GM12878 (cell line): ENCODE measurements around the gene MAGI2. TPM values are rescaled to one million over a fixed set of nuclear protein-coding genes. Genes with fewer than 3 reads are reported as not detected.

Source experiments
- ATAC-seq: fragments of 200-7000 bp; cut with Tn5 transposase; 3 replicates; pipeline ENCODE4 v1.9.1; 2020; ENCODE audit warnings: mild to moderate bottlenecking, moderate library complexity
- BruUV-seq: library from RNA; stranded (reverse); fragments of 400-500 nt; replicated peaks from 2 replicates; lab custom pipeline; 2021; lab: Mats Ljungman, UMichigan
- CTCF ChIA-PET: fragments of 300-600 bp; sonication (Branson Sonifier 250); formaldehyde crosslinking; extraction: SDS; loops from one replicate; lab custom pipeline; 2021; ENCODE audit warnings: inconsistent platforms; lab: Yijun Ruan, JAX
- POLR2A ChIA-PET: fragments of 350-600 bp; formaldehyde crosslinking; extraction: SDS; loops from one replicate; lab custom pipeline; 2021; ENCODE audit warnings: inconsistent platforms; lab: Charles Lee
- RAD21 ChIA-PET: fragments of 300-600 bp; sonication (Branson Sonifier 250); formaldehyde crosslinking; loops from one replicate; lab custom pipeline; 2023; ENCODE audit warnings: antibody characterized with exemption; ENCODE audit not compliant: unreplicated experiment; lab: Charles Lee
- SMC1A ChIA-PET: fragments of 300-600 bp; sonication (Branson Sonifier 250); formaldehyde crosslinking; loops from one replicate; lab custom pipeline; 2023; ENCODE audit not compliant: unreplicated experiment, uncharacterized antibody; lab: Charles Lee
- DNase-seq: peaks from one replicate; pipeline ENCODE4 v3.0.0-alpha.2; 2011; ENCODE audit warnings: low read depth, low spot score
- FAIRE-seq: peaks from 3 replicates; lab custom pipeline; 2011; peaks lifted over from hg19 to GRCh38; lab: Jason Lieb, UNC
- H2AFZ ChIP-seq: 2 replicates; pipeline ENCODE4 v1.6.0; 2011; ENCODE audit warnings: low read depth, low read length, control low read depth; ENCODE audit not compliant: control insufficient read depth
- H3K27ac ChIP-seq: 2 replicates; pipeline ENCODE4 v1.5.1; 2011; ENCODE audit warnings: control low read depth; ENCODE audit not compliant: control insufficient read depth, insufficient read depth
- H3K27me3 ChIP-seq, 2 experiments: replicated peaks in 1 of 2; 2 replicates each; pipeline versions ENCODE4 v1.6.0 to v1.6.1; 2011; ENCODE audit warnings: low read length in 1 of 2; ENCODE audit not compliant: control insufficient read depth in 2 of 2, insufficient read depth in 2 of 2
- H3K36me3 ChIP-seq, 2 experiments: 2 replicates each; pipeline ENCODE4 v1.5.1; 2011; ENCODE audit warnings: low read length in 1 of 2; ENCODE audit not compliant: control insufficient read depth in 2 of 2, insufficient read depth in 2 of 2
- H3K4me1 ChIP-seq: 2 replicates; pipeline ENCODE4 v1.6.1; 2011; ENCODE audit warnings: mild to moderate bottlenecking, low read length, moderate library complexity, mixed read lengths; ENCODE audit not compliant: control insufficient read depth, insufficient read depth
- H3K4me2 ChIP-seq: 2 replicates; pipeline ENCODE4 v1.6.0; 2011; ENCODE audit warnings: control low read depth; ENCODE audit not compliant: control insufficient read depth, insufficient read depth
- H3K4me3 ChIP-seq: fragments of 200-600 bp; sonication (generic); 2 replicates; pipeline ENCODE4 v1.5.1; 2016
- H3K79me2 ChIP-seq: 2 replicates; pipeline ENCODE4 v1.6.0; 2011; ENCODE audit warnings: low read length; ENCODE audit not compliant: control insufficient read depth, insufficient read depth
- H3K9ac ChIP-seq: 2 replicates; pipeline ENCODE4 v1.8.0; 2011; ENCODE audit warnings: low read length, control low read depth, mixed read lengths; ENCODE audit not compliant: control insufficient read depth, insufficient read depth
- H3K9me3 ChIP-seq: replicated peaks from 3 replicates; pipeline ENCODE4 v1.5.1; 2011; ENCODE audit warnings: mild to moderate bottlenecking, low read length; ENCODE audit not compliant: control insufficient read depth, insufficient read depth
- H4K20me1 ChIP-seq: 2 replicates; pipeline ENCODE4 v1.6.0; 2011; ENCODE audit not compliant: control insufficient read depth, insufficient read depth
- BRCA1 ChIP-seq: IDR thresholded peaks from 2 replicates; pipeline ENCODE4 v1.6.1; 2011; ENCODE audit warnings: low read depth, low read length, improper control_type of control experiment
- IRF3 ChIP-seq: fragments of 450-650 bp; IDR thresholded peaks from 2 replicates; pipeline ENCODE4 v1.6.1; 2014; ENCODE audit warnings: mild to moderate bottlenecking
- NKRF ChIP-seq: fragments of 450-650 bp; conservative IDR thresholded peaks from 2 replicates; pipeline ENCODE4 v1.6.1; 2017; ENCODE audit warnings: mild to moderate bottlenecking, moderate library complexity
- PML ChIP-seq: IDR thresholded peaks from 2 replicates; pipeline ENCODE4 v1.6.1; 2012; ENCODE audit warnings: low read length, inconsistent platforms
- RELB ChIP-seq: fragments of 450-650 bp; IDR thresholded peaks from 2 replicates; pipeline ENCODE4 v1.6.1; 2017; ENCODE audit warnings: low read depth, mild to moderate bottlenecking, moderate library complexity
- in situ Hi-C: fragments of 300-500 bp; cut with MboI; formaldehyde crosslinking; loops from 9 replicates; pipeline ENCODE4 v1.14.3; 2018; ENCODE audit warnings: mixed read lengths
- intact Hi-C: fragments of 100-400 bp; cut with micrococcal nuclease; formaldehyde crosslinking; loops from one replicate; pipeline ENCODE4 v1.14.2; 2022; ENCODE audit not compliant: unreplicated experiment
- polyA plus RNA-seq, 11 experiments: library from polyadenylated mRNA; depleted of rRNA in 4 of 11; unstranded in 6 of 11; stranded (reverse) in 5 of 11; fragments of >200 nt; fragmentation: Nextera tagmentation in 4 of 11; fragmentation: Illumina TruSeq in 1 of 11; extraction: Ambion mirVana in 4 of 11; extraction: Trizol in 1 of 11; gene quantifications; 1 replicate in 1 of 11; 2 replicates in 10 of 11; pipeline versions ENCODE4 v1.2.1 to v1.2.3, GENCODE V29; 2011 to 2016; ENCODE audit warnings: inconsistent platforms in 2 of 11, missing spikeins in 2 of 11, low read depth in 1 of 11
- total RNA-seq, 4 experiments: library from RNA; depleted of rRNA in 3 of 4; stranded (reverse); fragments of >200 nt in 3 of 4; fragmentation: Illumina TruSeq in 1 of 4; extraction: Trizol in 1 of 4; gene quantifications; 2 replicates each; pipeline versions ENCODE4 v1.2.1 to v1.2.3, GENCODE V29; 2013 to 2021

The MAGI2 gene
- total and polyA plus RNA-seq, 10 of the 15 experiments (the other 5 are each of a cell fraction or from before 2014, with no cell fraction given): 0.01 to 0.31 (median 0.05) TPM; not detected in 2

- H3K27ac ChIP-seq: no peak overlapping the region
- intact Hi-C loops: no loop called here
- no peak for DNase-seq
- H3K4me3 ChIP-seq: no peak overlapping the region
- no peaks in the 10 kb centered on the region for H3K79me2 ChIP-seq
- no peak for ATAC-seq
- no peaks in the 10 kb centered on the region for H3K9me3 ChIP-seq
- H4K20me1 ChIP-seq: no peaks in the 10 kb centered on the region
- TF ChIP-seq RELB: no peak
- no peak for TF ChIP-seq BRCA1
- no peak for TF ChIP-seq IRF3
- no peak for TF ChIP-seq NKRF
- no peak for TF ChIP-seq PML
- SMC1A ChIA-PET: interaction anchor here (0.5 kb wide), 1 partner anchor 19 kb away, joined by 4 read pairs; no protein-coding TSS in a partner anchor
- in situ Hi-C loops: no loop called here
- CTCF ChIA-PET: no interaction called here
- H3K9ac ChIP-seq: no peak overlapping the region
- BruUV-seq: no TSS peak
- RAD21 ChIA-PET: no interaction called here
- POLR2A ChIA-PET: no interaction called here
- no peaks in the 10 kb centered on the region for H3K4me1 ChIP-seq
- no peaks in the 10 kb centered on the region for H3K27me3 ChIP-seq
- H3K4me2 ChIP-seq: no peak overlapping the region
- no peak overlapping the region for H2AFZ ChIP-seq
- no peaks in the 10 kb centered on the region for H3K36me3 ChIP-seq
- no peak for FAIRE-seq
Observed at GRCh38 chr7:78993341-78993740, 460.1 kb downstream of the MAGI2 start.
